Measurements from ENCODE around the gene ITPRIPL2. TPM values are rescaled to one million over a fixed set of nuclear protein-coding genes. Genes with fewer than 3 reads are reported as not detected.

The ITPRIPL2 gene
- total RNA-seq, 2 donors from 2014 or later = 56.6 to 66.4 TPM

DNA sequence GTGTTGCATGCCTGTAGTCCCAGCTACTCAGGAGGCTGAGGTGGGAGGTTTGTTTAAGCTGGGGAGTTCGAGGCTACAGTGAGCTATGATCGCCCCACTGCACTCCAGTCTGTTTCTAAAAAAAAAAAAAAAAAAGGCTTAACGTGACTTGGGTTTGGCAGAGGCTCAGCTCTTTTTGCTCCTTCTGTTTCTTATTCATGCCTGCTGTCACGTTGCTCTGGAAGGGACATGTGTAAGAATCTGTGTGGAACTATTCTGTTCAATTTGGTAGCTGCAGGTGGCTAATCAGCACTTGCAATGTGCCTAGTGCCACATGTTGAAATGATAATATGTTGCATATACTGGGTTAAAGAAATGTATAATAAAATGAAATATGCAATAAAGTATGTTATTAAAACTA, 33.4 kb downstream of the ITPRIPL2 start:
- Histone ChIP-seq H3K36me3 (no peaks in the 10 kb centered on the region), H3K27me3 (replicated peaks; ENCODE audit: insufficient read depth) (no peaks in the 10 kb centered on the region), H3K4me1 (replicated peaks) (peaks cover 10% of the 10 kb centered on the region), H3K27ac (no peak overlapping the region), H3K9me3 (no peaks in the 10 kb centered on the region), H3K4me3 (no peak overlapping the region)
- intact Hi-C loops (cut with DNase I) = no loop called here
- WGBS = 34% methylated on average over 4 of the region's 4 CpGs
- DNase-seq (ENCODE audit: low spot score) = no peak
- TF ChIP-seq POLR2AphosphoS5 (IDR thresholded peaks at IDR 0.05) = no peak

- no peak overlapping the region for H3K4me3 ChIP-seq
- intact Hi-C loops (cut with DNase I) = no loop called here
- no peaks in the 10 kb centered on the region for H3K9me3 ChIP-seq
- 98% methylated on average over 4 of the region's 4 CpGs for WGBS
- TF ChIP-seq, protein P1, sequence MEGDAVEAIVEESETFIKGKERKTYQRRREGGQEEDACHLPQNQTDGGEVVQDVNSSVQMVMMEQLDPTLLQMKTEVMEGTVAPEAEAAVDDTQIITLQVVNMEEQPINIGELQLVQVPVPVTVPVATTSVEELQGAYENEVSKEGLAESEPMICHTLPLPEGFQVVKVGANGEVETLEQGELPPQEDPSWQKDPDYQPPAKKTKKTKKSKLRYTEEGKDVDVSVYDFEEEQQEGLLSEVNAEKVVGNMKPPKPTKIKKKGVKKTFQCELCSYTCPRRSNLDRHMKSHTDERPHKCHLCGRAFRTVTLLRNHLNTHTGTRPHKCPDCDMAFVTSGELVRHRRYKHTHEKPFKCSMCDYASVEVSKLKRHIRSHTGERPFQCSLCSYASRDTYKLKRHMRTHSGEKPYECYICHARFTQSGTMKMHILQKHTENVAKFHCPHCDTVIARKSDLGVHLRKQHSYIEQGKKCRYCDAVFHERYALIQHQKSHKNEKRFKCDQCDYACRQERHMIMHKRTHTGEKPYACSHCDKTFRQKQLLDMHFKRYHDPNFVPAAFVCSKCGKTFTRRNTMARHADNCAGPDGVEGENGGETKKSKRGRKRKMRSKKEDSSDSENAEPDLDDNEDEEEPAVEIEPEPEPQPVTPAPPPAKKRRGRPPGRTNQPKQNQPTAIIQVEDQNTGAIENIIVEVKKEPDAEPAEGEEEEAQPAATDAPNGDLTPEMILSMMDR (IDR thresholded peaks at IDR 0.05) = no peak
- no peak for TF ChIP-seq POLR2A (IDR thresholded peaks at IDR 0.05)
- no peak for TF ChIP-seq POLR2AphosphoS5 (IDR thresholded peaks at IDR 0.05)
- H3K27ac ChIP-seq = no peak overlapping the region
- no peaks in the 10 kb centered on the region for H3K36me3 ChIP-seq
- H3K27me3 ChIP-seq (replicated peaks; ENCODE audit: insufficient read depth) = no peaks in the 10 kb centered on the region
- peaks cover 10% of the 10 kb centered on the region for H3K4me1 ChIP-seq (replicated peaks)
- no peak for DNase-seq (ENCODE audit: low spot score)
Observed at GRCh38 chr16:19147627-19148026, 33.9 kb downstream of the ITPRIPL2 start.

DNA sequence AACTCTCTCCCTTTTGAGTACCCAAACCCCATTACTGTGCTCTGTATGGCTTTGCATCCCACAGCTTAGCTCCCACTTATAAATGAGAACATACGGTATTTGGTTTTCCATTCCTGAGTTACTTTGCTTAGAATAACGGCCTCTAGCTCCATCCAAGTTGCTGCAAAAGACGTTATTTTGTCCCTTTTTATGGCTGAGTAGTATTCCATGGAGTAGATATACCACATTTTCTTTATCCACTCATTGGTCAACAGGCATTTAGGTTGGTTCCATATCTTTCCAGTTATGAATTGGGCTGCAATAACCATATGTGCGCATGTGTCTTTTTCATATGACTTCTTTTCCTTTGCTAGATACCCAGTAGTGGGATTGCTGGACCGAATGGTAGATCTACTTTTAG, 34.4 kb downstream of the ITPRIPL2 start:
- TF ChIP-seq, protein P1 (IDR thresholded peaks at IDR 0.05) = no peak
- TF ChIP-seq POLR2A (IDR thresholded peaks at IDR 0.05) (no peak), POLR2AphosphoS5 (IDR thresholded peaks at IDR 0.05) (no peak)
- H3K36me3 ChIP-seq = no peaks in the 10 kb centered on the region
- peaks cover 9% of the 10 kb centered on the region for H3K4me1 ChIP-seq (replicated peaks)
- H3K4me3 ChIP-seq = no peak overlapping the region
- H3K27me3 ChIP-seq (replicated peaks; ENCODE audit: insufficient read depth) = no peaks in the 10 kb centered on the region
- intact Hi-C loops (cut with DNase I) = no loop called here
- WGBS = 93% methylated on average over 5 of the region's 5 CpGs
- H3K9me3 ChIP-seq = no peaks in the 10 kb centered on the region
- no peak for DNase-seq (ENCODE audit: low spot score)
- H3K27ac ChIP-seq = no peak overlapping the region

GRCh38 chr16:19151310-19151709, 37.5 kb downstream of the ITPRIPL2 start:
- H3K4me1 ChIP-seq (replicated peaks) = no peaks in the 10 kb centered on the region
- WGBS = 67% methylated on average over 2 of the region's 2 CpGs
- no peak overlapping the region for H3K27ac ChIP-seq
- no peaks in the 10 kb centered on the region for H3K27me3 ChIP-seq (replicated peaks; ENCODE audit: insufficient read depth)
- no peak for TF ChIP-seq POLR2A (IDR thresholded peaks at IDR 0.05)
- TF ChIP-seq POLR2AphosphoS5 (IDR thresholded peaks at IDR 0.05) = no peak
- TF ChIP-seq, protein P1 (IDR thresholded peaks at IDR 0.05) = no peak
- no peak for DNase-seq (ENCODE audit: low spot score)
- intact Hi-C loops (cut with DNase I) = no loop called here
- H3K4me3 ChIP-seq = no peak overlapping the region
- no peaks in the 10 kb centered on the region for H3K9me3 ChIP-seq
- H3K36me3 ChIP-seq = no peaks in the 10 kb centered on the region

DNA sequence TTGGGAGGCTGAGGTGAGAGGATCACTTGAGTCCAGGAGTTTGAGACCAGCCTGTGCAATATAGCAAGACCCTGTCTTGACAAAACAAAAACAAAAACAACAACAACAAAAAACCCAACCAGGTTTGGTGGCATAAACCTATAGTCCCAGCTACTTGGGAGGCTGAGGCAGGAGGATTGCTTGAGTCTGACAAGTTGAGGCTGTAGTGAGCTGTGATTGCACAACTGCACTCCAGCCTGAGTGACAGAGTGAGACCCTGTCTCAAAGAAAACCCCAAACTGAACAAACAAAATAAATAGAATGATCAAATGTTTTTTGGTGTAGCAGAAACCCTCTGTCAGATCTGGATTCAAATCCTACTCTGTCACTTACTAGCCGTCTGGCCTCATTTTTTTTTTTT, 38.3 kb downstream of the ITPRIPL2 start:
- no peaks in the 10 kb centered on the region for H3K9me3 ChIP-seq
- WGBS = 76% methylated on average over 1 of the region's 1 CpG
- intact Hi-C loops (cut with DNase I) = no loop called here
- no peak for TF ChIP-seq POLR2AphosphoS5 (IDR thresholded peaks at IDR 0.05)
- no peak for TF ChIP-seq POLR2A (IDR thresholded peaks at IDR 0.05)
- TF ChIP-seq, protein P1 (IDR thresholded peaks at IDR 0.05) = no peak
- H3K27me3 ChIP-seq (replicated peaks; ENCODE audit: insufficient read depth) = no peaks in the 10 kb centered on the region
- no peak overlapping the region for H3K4me3 ChIP-seq
- no peak overlapping the region for H3K27ac ChIP-seq
- no peaks in the 10 kb centered on the region for H3K36me3 ChIP-seq
- no peaks in the 10 kb centered on the region for H3K4me1 ChIP-seq (replicated peaks)
- no peak for DNase-seq (ENCODE audit: low spot score)

All from prostate gland (tissue), 2 donors.